Parathyroid adenoma (tissue), 2 donors: ENCODE measurements around the gene FXR2.

Source experiments
- H2AFZ ChIP-seq: fragments of 300-600 bp; sonication (generic); one replicate; pipeline ENCODE4 v1.7.0; 2017; ENCODE audit warnings: antibody characterized with exemption, mild to moderate bottlenecking
- H3K27ac ChIP-seq: fragments of 300-600 bp; sonication (generic); one replicate; pipeline ENCODE4 v1.7.0; 2017
- H3K27me3 ChIP-seq: fragments of 300-600 bp; sonication (generic); one replicate; pipeline ENCODE4 v1.7.0; 2017; ENCODE audit warnings: low read length; ENCODE audit not compliant: control insufficient read depth, insufficient read depth
- H3K36me3 ChIP-seq: fragments of 300-600 bp; sonication (generic); one replicate; pipeline ENCODE4 v1.7.0; 2017; ENCODE audit warnings: low read length; ENCODE audit not compliant: control insufficient read depth, insufficient read depth
- H3K4me1 ChIP-seq: fragments of 300-600 bp; sonication (generic); one replicate; pipeline ENCODE4 v1.7.0; 2017; ENCODE audit warnings: control low read depth
- H3K4me2 ChIP-seq: fragments of 300-600 bp; sonication (generic); one replicate; pipeline ENCODE4 v1.7.0; 2017; ENCODE audit warnings: low read length
- H3K4me3 ChIP-seq: fragments of 300-600 bp; sonication (generic); one replicate; pipeline ENCODE4 v1.7.0; 2017; ENCODE audit warnings: low read depth, low read length
- H3K79me2 ChIP-seq: fragments of 300-600 bp; sonication (generic); one replicate; pipeline ENCODE4 v1.7.0; 2017; ENCODE audit warnings: control low read depth
- H3K9ac ChIP-seq: fragments of 300-600 bp; sonication (generic); one replicate; pipeline ENCODE4 v1.7.0; 2017; ENCODE audit warnings: mild to moderate bottlenecking
- H3K9me3 ChIP-seq: fragments of 300-600 bp; sonication (generic); one replicate; pipeline ENCODE4 v1.7.0; 2017; ENCODE audit warnings: low read length; ENCODE audit not compliant: control insufficient read depth
- TF ChIP-seq, protein P1 (sequence below): fragments of 300-600 bp; sonication (generic); IDR thresholded peaks from one replicate; pipeline ENCODE4 v1.7.0; 2017; ENCODE audit warnings: antibody characterized with exemption, mild to moderate bottlenecking
- donor health status: primary hyperparathyroidism.

FXR2 gene

DNA sequence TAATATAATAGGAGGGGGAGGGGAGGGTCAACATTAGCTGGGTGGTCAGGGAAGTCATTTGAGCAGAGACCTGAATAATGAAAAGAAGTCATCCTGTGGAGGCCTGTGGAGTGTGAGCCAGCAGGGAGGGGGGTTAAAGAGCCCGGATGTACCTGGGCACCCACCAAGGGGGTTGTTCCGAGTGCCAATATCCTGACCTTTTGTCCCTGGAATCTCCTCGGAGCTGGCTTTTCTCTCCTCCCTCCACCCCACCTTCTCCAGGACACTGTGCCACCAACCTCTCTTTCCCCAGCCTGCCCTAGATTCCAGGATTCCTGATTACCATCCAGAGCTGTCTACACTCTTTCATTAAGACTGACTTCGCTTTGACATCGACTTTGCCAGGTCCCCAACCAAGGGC, 21.5 kb upstream of the FXR2 start:
- Histone ChIP-seq H3K36me3 (no peaks in the 10 kb centered on the region), H3K79me2 (no peaks in the 10 kb centered on the region), H3K27ac (no peak overlapping the region), H3K4me3 (no peak overlapping the region), H3K4me1 (peaks cover 17% of the 10 kb centered on the region), H2AFZ (no peak overlapping the region), H3K27me3 (no peaks in the 10 kb centered on the region), H3K9ac (no peak overlapping the region), H3K9me3 (no peaks in the 10 kb centered on the region), H3K4me2 (no peak overlapping the region)
- TF ChIP-seq, protein P1, sequence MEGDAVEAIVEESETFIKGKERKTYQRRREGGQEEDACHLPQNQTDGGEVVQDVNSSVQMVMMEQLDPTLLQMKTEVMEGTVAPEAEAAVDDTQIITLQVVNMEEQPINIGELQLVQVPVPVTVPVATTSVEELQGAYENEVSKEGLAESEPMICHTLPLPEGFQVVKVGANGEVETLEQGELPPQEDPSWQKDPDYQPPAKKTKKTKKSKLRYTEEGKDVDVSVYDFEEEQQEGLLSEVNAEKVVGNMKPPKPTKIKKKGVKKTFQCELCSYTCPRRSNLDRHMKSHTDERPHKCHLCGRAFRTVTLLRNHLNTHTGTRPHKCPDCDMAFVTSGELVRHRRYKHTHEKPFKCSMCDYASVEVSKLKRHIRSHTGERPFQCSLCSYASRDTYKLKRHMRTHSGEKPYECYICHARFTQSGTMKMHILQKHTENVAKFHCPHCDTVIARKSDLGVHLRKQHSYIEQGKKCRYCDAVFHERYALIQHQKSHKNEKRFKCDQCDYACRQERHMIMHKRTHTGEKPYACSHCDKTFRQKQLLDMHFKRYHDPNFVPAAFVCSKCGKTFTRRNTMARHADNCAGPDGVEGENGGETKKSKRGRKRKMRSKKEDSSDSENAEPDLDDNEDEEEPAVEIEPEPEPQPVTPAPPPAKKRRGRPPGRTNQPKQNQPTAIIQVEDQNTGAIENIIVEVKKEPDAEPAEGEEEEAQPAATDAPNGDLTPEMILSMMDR: no peak

DNA sequence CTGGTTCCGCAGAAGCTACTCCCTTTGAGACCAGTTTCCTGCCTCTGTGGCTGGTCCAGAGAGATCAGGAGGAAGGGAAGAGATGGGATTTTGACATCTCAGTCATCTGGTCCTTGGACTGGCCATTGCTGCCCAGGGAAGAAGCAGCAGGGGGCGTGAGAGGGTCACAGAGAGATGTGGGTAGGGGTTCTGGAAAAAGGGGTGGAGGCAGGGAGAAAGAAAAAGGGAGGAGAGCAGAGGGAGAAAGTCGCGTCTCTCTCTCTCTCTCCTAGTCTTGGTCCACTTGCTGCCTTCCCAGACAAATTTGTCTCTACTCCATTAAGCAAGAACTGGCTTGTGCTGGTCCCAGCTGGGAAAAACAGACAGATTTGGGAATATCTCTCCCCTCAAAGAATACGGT, 19.7 kb upstream of the FXR2 start:
- H3K4me1 ChIP-seq: peaks cover 25% of the 10 kb centered on the region
- no peaks in the 10 kb centered on the region for H3K36me3 ChIP-seq
- no peak overlapping the region for H3K27ac ChIP-seq
- H2AFZ ChIP-seq: no peak overlapping the region
- no peak overlapping the region for H3K4me3 ChIP-seq
- no peak overlapping the region for H3K9ac ChIP-seq
- no peaks in the 10 kb centered on the region for H3K79me2 ChIP-seq
- no peaks in the 10 kb centered on the region for H3K27me3 ChIP-seq
- H3K4me2 ChIP-seq: no peak overlapping the region
- H3K9me3 ChIP-seq: no peaks in the 10 kb centered on the region
- TF ChIP-seq, protein P1: peak; percentile 25

DNA sequence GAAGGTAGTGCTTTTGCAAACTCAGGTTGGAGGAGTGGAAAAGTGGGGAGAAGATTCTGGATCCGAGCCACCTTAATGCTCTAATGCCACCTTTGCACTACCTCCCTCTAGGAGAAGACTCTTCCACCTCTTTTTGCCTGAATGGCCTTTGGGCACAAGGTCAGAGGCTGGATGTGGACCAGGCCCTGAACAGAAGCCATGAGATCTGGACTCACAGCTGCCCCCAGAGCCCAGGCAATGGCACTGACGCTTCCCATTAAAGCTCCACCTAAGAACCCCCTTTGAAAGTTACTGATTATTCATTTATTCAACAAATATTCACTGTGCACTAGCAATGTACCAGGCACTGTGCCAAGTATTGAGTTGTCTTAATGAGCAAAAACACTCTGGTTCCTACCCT, 18.4 kb upstream of the FXR2 start:
- no peak overlapping the region for H3K9ac ChIP-seq
- no peaks in the 10 kb centered on the region for H3K27me3 ChIP-seq
- TF ChIP-seq, protein P1: no peak
- H3K4me3 ChIP-seq: no peak overlapping the region
- H3K4me2 ChIP-seq: no peak overlapping the region
- peak overlapping the region; percentile 3 for H3K27ac ChIP-seq
- H3K79me2 ChIP-seq: no peaks in the 10 kb centered on the region
- no peaks in the 10 kb centered on the region for H3K36me3 ChIP-seq
- H2AFZ ChIP-seq: peak overlapping the region; percentile 85
- peaks cover 25% of the 10 kb centered on the region for H3K4me1 ChIP-seq
- H3K9me3 ChIP-seq: no peaks in the 10 kb centered on the region

DNA sequence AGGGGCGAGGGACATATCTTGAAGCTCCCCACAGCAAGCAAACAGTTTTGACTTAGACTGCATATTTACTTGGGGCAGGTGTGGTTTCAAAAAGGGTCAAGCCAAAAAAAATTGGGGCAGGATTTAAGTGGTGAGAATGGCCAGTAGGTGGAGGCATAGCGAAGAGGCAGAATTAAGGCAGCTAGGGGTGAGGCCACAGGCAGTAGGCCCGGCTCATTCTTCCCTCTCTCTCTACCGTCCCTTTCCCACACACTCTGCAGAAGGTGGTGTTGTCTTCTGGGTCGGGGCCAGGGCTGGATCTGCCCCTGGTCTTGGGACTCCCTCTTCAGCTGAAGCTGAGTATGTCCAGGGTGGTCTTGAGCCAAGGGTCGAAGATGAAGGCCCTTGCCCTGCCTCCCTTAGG, 17.8 kb upstream of the FXR2 start:
- Histone ChIP-seq H3K4me1 (peaks cover 25% of the 10 kb centered on the region), H3K4me2 (no peak overlapping the region), H3K27ac (peak overlapping the region; percentile 3), H2AFZ (peak overlapping the region; percentile 85), H3K9ac (no peak overlapping the region), H3K27me3 (no peaks in the 10 kb centered on the region), H3K4me3 (peak overlapping the region; percentile 1), H3K79me2 (no peaks in the 10 kb centered on the region), H3K9me3 (no peaks in the 10 kb centered on the region), H3K36me3 (no peaks in the 10 kb centered on the region)
- TF ChIP-seq, protein P1: peak; percentile 72
